Activated CD4-positive, alpha-beta T cell treated with anti-CD3 and anti-CD28 coated beads, Interleukin-2, amount 50 U/mL, for 1 hour (primary cell): ENCODE measurements around the gene DGKB.

ENCODE experiments used
- DNase-seq: peaks from one replicate; pipeline ENCODE4 v3.0.0-alpha.2; 2020

The DGKB gene

DNA sequence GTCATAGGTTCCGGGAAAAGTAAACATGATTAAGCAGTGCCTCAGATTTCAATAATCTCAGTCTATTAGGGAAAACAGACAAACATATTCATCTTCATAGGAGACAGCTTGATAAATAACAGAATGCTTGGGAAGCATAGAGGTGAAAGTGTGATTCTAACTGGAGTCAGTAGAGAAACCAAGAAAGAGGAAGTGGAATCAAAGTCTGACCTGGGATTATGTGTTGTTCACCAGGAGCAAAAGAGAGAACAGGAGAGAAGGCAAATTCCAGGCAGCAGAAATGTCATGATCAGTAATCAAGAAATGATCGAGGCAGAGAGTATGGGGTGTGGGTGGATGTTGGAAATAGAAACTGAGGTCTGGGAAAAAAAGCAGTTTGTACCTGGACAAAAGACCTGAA, 43.7 kb downstream of the DGKB start:
- DNase-seq, result no peak

DNA sequence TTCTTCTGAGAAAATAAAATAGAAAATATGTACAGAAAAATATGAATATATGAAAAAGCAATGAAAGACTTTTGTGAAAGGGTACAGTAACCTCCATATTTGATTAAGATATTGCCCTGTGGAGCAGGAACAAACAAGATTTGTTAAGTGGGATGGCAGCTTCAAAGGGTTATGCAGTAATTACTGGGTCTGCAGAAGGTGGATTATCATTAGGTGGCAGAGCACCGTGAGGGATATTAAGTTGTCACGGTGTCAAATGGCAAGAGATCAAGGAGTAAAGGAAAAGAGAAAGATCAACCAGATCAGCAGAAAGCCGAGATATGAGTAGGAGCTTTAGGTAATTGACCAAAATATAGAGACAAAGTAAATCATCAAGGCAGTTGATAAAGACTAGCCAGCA, 44.1 kb downstream of the DGKB start:
- DNase-seq, result no peak

DNA sequence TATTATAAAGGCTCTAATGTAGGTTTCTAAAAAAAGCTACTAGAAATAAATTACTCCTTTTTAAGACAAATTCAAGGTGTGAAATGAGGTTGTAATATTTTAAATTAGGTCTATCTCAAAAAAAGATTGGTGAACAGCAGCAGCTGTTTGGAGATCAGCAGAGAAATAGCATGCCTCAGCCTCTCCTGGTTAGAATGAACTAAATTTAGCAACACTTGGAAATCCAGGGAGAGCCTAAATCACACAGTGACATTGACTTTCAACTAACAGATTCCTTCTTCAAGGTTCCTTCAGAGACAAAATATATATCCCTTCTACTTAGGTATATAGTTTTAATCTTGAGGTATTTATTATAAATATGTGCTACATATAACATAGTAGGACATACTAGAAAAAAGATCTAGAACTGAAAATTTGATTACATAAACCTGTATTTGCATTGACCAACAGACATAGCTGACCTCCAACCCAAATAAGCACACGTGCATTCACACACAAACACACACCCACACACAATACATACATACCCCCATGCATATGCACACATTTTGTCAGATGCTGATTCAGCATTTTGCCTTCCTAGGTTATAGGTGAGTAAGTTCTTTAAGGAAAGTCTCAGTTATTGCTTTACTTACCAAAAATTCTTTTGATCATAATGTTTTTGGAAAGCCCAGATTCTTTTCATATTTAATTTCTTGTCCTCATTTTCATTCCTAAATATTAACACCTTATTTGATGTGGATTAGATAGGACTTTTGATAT, 47.3 kb downstream of the DGKB start:
- DNase-seq, result no peak

GRCh38 chr7:14854471-14854870, 48.1 kb downstream of the DGKB start:
- DNase-seq, result no peak

GRCh38 chr7:14851610-14852009, 50.9 kb downstream of the DGKB start:
- DNase-seq, result no peak

GRCh38 chr7:14850039-14850438, 52.5 kb downstream of the DGKB start:
- DNase-seq, result no peak

GRCh38 chr7:14846405-14846804, 56.1 kb downstream of the DGKB start:
- no peak for DNase-seq

- DNase-seq, result no peak
Observed at GRCh38 chr7:14843755-14844154, 58.8 kb downstream of the DGKB start.

DNA sequence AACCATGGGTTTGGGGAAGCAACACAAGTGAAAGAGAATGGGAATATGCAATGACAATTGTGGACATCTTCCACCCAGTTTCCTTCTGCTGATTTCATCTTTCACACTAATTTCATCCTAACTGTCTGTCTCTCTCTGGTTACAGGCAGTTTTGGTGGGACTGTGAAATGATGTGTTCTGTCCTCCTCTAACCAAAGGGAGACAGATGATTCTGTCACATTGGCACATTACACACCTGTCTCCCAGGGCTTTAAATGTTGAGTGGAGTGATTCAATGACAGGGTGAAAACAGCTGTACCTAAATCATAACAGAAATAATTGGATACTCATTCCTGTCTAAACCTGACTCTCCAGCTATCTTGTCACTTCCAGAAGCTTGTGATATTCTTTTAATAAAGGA, 60.0 kb downstream of the DGKB start:
- no peak for DNase-seq

- DNase-seq, result no peak
Observed at GRCh38 chr7:14841869-14842268, 60.7 kb downstream of the DGKB start.

DNA sequence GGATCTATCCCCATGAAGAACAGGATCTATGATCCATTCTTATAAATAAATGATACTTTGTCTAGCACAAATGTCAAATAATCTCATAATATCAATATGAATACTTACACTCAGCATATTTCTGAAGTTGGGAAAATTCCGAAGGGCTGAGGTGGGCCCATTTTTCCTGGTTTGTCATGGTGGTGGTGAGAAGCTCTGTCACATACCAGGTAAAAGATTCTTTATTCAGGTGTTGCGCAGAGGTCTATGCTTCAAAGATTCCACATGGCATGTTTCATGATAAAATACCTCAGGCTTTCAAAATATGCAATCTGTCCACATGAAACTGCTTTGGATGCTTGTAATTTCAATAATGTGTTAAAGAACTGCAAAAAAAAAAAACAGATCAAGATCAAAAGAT, 61.5 kb downstream of the DGKB start:
- no peak for DNase-seq

DNA sequence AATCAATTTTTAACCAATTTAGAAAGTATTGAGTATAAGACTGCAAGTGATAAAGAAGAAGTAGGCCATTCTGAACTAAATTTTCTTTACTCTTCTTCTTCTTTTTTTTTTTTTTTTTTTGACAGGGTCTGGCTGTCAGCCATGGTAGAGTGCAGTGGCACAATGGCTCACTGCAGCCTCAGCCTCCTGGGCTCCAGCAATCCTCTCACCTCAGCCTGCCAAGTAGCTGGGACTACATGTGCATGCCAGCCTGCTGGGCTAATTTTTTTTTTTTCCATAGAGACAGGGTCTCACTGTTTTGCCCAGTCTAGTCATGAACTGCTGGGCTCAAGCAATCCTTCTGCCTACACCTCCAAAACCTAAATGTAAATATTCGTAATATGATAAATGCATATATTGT, 63.2 kb downstream of the DGKB start:
- no peak for DNase-seq

DNA sequence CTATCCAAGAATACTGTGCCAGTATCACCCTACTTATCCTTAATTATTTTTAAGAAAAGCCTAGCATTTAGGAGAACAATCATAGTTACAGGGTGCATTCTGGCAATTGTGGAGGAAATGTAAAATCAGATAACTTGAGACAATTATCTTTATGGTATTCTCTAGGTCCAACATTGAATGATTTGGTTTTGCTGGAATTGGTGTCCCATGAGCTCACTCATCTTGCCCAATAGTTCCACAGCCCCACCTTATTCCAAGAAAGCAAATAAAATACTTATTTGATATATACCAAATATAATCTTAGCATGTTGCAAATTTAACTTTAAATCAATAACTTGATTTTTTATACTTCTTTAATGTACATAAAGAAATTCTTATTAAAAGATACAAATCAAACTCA, 65.3 kb downstream of the DGKB start:
- no peak for DNase-seq

GRCh38 chr7:14836571-14837189, 65.9 kb downstream of the DGKB start:
- DNase-seq, result no peak

- DNase-seq, result no peak
Observed at GRCh38 chr7:14836006-14836405, 66.5 kb downstream of the DGKB start.

GRCh38 chr7:14835384-14835783, 67.2 kb downstream of the DGKB start:
- DNase-seq, result no peak

DNA sequence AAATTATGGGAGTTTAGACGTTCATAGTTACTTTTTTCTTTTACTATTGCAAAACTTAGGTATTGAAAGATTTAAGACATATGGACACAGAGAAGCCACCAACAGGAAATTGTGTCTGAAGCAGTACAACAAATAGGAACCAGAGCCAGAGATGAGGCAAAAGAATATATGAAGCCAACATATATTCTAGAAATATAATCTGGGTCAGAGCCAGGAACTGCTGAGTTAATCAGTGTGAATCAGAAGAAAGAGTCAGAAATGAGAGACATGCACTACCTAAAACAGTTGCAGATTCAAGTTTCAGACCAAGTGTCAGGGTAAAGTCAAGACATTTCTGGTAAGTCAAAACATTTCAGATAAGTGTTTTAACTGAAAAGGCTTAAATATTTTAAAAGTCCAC, 67.7 kb downstream of the DGKB start:
- DNase-seq, result no peak

- DNase-seq, result no peak
Observed at GRCh38 chr7:14834456-14834855, 68.1 kb downstream of the DGKB start.

- DNase-seq, result no peak
Observed at GRCh38 chr7:14833707-14834106, 68.8 kb downstream of the DGKB start.

DNA sequence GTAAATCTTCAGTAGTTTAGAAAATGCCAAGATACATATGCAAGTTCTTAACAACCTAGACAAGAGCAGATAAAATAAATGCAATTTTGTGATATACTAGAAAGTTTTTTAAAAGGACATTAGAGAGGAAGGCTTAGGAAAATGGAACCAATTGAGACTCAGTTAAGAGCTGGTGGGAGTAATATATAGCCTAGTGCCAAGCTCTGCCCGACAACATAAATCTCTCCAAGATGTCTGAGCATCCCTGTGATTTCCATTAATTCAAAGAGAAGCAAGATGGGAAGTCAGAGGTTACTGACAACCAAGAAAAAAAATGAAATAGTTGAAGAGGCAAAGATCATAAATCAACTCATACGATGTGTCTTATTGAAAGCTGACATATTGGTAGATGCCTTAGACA, 74.5 kb downstream of the DGKB start:
- no peak for DNase-seq

DNA sequence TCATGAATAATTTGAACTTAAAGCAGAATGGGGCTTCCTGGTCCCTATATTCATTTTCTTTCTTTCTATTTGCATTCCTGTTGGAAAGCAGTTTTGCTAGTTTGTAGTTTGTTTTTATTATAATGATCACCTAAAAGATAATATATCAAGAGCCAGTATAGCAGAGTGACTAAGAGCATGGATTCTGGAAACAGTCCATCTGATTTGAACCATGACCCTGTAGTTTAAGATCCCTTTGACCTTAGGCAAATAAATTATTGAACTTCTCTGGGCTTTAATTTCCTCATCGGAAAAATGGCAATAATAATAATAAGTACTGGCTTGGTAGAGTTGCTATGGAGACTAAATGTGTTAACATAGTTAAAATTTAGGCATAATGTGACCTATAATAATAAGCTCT, 76.1 kb downstream of the DGKB start:
- no peak for DNase-seq

GRCh38 chr7:14825912-14826311, 76.6 kb downstream of the DGKB start:
- DNase-seq, result no peak

- no peak for DNase-seq
Observed at GRCh38 chr7:14822481-14822854, 80.1 kb downstream of the DGKB start.

DNA sequence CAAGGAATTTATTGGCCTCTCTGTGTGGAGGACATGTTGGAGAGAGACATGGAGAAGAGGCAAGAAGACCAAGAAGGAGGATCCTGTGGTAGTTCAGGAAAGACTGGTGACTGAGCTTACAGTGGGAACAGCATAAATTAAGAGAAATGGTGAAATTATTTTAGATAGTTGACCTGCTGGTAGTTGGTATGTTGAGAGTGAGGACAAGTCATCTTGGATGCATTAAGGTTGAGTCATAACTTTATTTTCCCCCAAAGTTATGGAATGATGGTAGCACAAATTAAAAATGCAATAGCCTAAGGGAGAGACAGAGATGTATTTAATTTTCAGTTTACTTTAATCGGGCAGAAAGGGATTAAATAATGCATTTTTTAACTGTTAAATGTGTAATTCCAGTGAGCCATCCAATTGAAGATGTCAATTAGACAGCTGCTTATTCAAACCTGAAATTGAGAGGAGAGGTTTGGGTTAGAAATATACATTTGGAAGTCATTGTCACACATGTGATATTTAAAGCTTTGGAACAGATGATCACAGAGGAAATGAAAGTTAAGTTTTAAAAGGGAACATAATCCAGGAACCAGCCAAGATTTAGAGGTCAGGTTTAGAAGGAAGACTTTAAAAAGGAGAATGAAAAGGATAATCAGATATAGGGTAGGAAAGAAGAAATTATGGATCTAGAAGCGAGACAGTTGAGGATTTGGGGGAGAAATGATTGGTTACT, 80.6 kb downstream of the DGKB start:
- DNase-seq, result no peak
